Coronary artery (tissue), 2 donors: Measurements from ENCODE around the gene NMT2.

Source experiments
- DNase-seq: peaks from one replicate; pipeline ENCODE4 v3.0.0-alpha.2; 2017; ENCODE audit warnings: low spot score
- H3K27ac ChIP-seq, 2 donors: fragments of 200-600 bp; sonication (generic); one replicate each; pipeline ENCODE4 v1.5.1; 2016 to 2019
- H3K4me3 ChIP-seq: fragments of 200-600 bp; sonication (generic); 2 replicates; pipeline ENCODE4 v1.5.1; 2016; ENCODE audit warnings: mild to moderate bottlenecking, moderate library complexity
- CTCF ChIP-seq: fragments of 200-600 bp; sonication (generic); IDR thresholded peaks from one replicate; pipeline ENCODE4 v1.5.1; 2019; ENCODE audit warnings: antibody characterized with exemption

NMT2 gene

GRCh38 chr10:15075421-15075820 lies 93.1 kb downstream of the NMT2 start:
- no peak for TF ChIP-seq CTCF
- Histone ChIP-seq H3K4me3 (no peak overlapping the region), H3K27ac (no peak overlapping the region)
- no peak for DNase-seq

- no peak overlapping the region for H3K27ac ChIP-seq
- no peak for TF ChIP-seq CTCF
- no peak overlapping the region for H3K4me3 ChIP-seq
- no peak for DNase-seq
Measured at GRCh38 chr10:15072358-15072757, 96.1 kb downstream of the NMT2 start.

GRCh38 chr10:15069230-15069629 lies 99.3 kb downstream of the NMT2 start:
- no peak for TF ChIP-seq CTCF

GRCh38 chr10:15068802-15069201 lies 99.7 kb downstream of the NMT2 start:
- no peak for DNase-seq
- Histone ChIP-seq H3K4me3 (no peak overlapping the region), H3K27ac (no peak overlapping the region)
- TF ChIP-seq CTCF, result no peak

More at GRCh38 chr10:15069230-15069629, 99.3 kb downstream of the NMT2 start:
- Histone ChIP-seq H3K27ac (no peak overlapping the region), H3K4me3 (no peak overlapping the region)
- no peak for DNase-seq

GRCh38 chr10:15067154-15067553 lies 101.3 kb downstream of the NMT2 start:
- Histone ChIP-seq H3K4me3 (no peak overlapping the region), H3K27ac (no peak overlapping the region)
- no peak for DNase-seq
- no peak for TF ChIP-seq CTCF

- H3K4me3 ChIP-seq, result no peak overlapping the region
- no peak for DNase-seq
- no peak overlapping the region for H3K27ac ChIP-seq
- no peak for TF ChIP-seq CTCF
Measured at GRCh38 chr10:15060638-15061037, 107.9 kb downstream of the NMT2 start.

- no peak for TF ChIP-seq CTCF
- no peak for DNase-seq
Measured at GRCh38 chr10:15059914-15060313, 108.6 kb downstream of the NMT2 start.

More at GRCh38 chr10:15059914-15060313, 108.6 kb downstream of the NMT2 start:
- Histone ChIP-seq H3K4me3 (no peak overlapping the region), H3K27ac (no peak overlapping the region)
